NCI-H526 treated with DMSO at 0.1 percent for 48 hours (cell line): Measurements from ENCODE around the gene RAPGEF5.
A peak's percentile ranks its signal among the peaks of the same experiment; 100 is the strongest.

Experiments
- DNase-seq: peaks from one replicate; lab custom pipeline; 2025; lab: John Stamatoyannopoulos, UW

RAPGEF5 gene

DNA sequence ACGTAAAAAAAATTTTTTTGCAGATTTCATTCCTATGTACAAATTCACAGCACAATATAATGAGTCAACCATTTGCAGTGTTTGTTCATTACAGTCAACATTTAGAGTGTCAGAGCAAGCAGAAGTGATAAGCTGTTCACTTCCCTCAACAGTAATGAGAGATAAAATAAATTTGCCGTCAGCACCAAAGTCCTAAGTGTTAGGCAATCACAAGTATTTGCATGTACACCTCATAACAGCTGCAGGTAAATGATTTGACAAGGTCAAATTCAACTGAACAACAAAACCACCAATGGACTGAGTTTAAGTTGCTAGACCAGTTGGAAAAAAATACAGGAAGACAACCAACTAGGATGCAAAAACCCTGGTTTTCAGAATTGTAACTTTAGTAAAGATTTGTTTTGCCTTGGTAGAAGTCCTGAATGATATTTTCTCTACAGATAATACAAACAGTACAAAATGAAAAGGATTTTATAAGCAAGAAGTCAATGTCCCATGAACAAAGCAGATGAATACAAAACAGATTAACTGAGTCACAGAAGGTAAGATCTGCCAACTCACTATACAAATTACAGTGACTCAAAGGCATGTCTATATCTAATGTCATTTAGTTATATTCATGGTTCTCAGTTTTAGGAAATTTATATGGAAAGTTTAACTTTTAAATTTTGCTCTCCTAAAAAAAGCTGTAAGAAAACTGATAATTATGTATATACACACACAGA is 10.4 kb downstream of the RAPGEF5 start:
- DNase-seq, result peak; percentile 90

DNA sequence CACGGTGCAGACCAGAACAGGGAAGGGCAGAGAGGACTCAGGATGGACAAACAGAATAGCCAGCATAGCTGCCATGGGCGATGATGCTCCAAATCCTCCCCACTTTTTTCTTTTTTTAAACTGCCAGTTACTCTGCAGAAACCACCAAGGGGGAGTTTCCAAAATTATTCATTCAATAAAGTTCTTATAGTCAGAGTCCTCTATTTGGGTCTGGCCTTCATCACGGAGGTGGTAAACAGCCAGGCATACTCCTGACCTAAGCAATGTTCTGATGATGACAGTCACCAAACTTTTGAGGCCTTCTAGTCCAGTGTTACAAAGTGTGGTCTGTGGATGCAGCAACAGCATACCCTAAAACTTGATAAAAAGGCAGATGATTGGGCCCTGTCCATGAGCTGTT is 12.3 kb downstream of the RAPGEF5 start:
- no peak for DNase-seq

DNA sequence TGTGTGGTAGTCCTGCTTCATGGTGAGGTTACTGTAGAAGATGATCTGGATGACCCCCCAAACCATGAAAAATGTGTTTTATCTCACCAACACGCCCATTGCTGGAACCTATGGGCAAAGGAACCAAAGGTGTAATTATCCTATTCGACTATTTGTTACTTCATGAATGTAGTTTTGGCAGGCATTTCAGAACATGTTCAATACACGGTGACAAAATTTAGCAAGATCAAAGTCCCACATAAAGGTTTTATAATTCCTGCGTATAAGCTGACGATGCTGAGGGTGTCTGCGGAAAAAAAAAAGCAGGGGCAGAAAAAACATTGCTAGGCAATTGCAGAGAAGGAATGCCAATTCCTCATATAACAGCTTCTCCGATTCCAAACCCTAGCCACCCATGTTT is 13.3 kb downstream of the RAPGEF5 start:
- DNase-seq, result no peak

DNA sequence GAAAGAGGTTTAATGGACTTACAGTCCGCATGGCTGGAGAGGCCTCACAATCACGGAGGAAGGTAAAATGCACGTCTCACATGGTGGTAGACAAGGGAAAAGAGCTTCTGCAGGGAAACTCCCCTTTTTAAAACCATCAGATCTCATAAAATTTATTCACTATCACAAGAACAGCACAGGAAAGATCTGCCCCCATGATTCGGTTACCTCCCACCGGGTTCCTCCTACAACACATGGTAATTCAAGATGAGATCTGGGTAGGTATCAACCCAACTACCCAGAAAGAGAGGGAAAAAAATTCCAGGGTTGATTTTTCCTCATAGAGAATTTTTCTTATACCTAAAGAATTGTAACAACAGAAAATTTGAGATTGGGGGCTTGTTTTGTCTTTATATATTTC is 13.9 kb downstream of the RAPGEF5 start:
- DNase-seq, result no peak

DNA sequence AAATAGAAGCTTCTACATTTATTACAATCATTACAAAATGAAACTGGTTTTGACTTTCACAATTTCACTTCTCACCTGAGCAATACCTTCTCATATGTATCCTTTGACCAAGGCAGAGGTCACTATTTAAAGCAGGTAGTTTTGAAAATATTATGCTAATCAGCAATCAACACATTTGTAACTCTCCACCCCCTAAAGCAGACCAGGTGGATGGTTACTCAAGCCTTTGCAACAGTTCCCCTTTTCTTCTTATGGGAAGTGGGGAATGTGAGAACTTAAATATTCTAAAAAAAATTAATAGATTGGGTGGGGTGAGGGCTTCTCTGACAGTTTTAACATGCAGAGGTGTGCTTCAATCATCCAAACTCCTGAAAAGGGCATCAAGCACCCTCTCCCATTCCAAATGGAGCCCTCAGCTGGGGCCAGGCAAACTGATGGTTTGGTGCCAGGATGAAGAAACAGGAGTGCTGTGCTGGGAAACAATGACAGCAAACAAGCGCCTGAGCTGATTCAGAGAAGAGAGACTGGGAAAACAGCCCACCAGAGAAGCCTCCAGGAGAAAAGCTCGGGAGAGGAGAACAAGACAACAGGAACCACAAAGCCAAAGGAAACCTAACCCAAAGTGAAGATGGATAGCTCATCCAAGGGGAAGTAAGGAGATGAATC is 17.1 kb downstream of the RAPGEF5 start:
- no peak for DNase-seq

DNA sequence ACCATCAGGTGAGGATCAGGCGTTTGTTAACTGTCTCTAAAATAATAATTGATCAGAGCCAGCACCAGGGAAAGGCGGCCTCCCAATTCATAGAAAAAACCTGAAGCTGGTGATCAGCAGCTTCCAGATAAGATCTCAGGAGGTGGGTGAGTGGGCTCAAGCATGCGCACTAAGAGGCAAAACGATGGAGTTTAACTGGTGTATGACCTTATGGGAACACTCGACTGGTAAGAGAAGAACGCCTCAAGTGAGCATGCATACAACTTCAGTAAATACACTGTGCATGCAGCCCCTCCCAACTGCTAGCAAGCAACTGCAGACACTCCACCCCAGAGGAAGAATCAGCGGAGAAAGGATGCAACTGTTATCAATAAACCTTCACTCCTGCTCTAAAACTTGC is 18.1 kb downstream of the RAPGEF5 start:
- no peak for DNase-seq

DNA sequence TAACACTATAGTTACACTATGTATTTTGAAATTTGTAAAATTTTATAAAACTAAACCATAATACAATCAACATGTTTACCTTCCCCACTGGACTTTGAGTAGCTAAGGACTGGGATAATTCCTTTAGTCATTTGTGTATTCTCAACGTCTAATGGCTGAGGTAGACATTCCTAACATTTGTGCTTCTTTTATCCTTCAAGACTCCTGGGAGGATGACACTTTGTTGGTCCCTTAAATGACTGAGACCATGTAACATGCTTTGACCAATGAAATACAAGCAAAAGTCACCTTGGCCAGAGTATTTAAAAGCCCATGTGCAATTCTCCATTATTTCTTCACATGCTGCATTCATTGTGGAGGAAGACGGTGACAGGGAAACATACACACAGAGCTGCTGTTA is 18.5 kb downstream of the RAPGEF5 start:
- no peak for DNase-seq

DNA sequence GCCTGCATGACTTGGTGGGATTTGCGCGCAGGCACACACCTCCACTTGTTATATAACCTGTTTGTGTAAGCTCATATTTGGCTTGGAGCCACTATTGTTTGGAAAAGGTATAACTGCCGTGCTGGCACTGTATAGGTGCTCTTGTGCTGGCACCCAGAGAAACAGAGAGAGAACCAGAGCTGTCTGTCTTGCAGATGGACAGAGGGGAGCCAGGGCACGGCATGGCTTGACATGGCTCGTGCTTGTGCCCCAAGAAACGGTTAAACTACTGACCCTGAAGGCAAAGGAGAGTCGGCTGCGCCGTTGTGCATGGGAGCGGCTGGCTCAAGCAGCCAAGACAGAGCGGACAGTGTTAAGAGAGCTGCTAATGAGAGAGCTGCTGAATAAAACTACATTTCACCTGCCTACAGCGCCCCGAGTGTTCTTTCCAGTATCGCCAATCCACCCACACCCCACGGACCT is 23.2 kb downstream of the RAPGEF5 start:
- peak; percentile 94 for DNase-seq

DNA sequence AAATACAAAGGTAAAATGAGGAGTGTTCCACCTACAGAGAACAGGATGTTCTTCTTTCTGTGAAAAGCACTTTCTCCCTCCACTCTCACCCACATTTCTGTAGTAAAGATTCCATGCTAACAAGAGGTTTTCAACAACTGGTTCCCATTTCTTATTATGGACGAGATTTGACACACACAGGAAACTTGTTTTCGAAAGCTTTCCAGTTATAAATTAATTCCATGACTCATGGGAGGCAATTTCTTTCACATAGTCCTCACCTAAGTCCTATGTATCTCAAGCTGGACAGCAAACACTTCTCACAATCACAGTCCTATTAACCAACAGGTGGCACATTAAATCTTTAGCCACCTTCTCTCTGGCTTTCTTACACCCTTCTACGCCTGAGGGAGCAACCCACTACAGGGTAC is 24.5 kb downstream of the RAPGEF5 start:
- DNase-seq, result no peak

DNA sequence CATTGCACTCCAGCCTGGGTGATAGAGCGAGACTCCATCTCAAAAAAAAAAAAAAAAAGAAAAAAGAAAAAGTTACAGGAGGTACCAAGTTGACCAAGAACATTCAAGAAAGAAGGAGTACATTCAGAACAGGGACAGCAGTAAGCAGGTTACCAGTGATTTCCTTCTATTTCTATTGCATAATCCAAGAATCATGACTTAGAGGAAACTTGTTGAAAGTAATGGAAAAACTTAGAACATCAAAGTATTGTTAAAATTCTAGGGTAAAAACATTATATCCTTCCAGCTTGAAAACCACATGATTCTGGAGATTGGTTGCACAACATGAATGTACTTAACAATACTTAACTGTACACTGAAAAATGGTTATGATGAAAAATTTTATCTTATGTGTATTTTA is 25.2 kb downstream of the RAPGEF5 start:
- DNase-seq, result no peak

DNA sequence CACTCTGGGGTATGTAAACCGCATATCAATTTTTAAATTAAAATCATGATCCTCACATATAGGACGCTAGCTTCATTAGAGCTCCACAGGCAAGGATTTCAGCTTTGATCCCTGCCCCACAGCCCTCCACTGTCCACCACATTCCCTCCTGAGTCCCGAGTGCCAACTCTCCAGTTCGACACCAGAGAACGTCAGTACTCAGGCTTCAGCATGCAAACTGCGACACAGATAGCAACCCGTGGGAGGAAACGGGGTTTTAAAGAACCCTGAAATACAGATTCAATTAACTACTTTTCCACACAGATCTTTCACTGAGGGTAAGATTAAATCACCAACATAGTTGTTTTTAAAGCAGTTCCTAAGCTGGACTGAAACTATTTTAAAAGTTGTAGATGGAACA is 26.1 kb downstream of the RAPGEF5 start:
- no peak for DNase-seq

DNA sequence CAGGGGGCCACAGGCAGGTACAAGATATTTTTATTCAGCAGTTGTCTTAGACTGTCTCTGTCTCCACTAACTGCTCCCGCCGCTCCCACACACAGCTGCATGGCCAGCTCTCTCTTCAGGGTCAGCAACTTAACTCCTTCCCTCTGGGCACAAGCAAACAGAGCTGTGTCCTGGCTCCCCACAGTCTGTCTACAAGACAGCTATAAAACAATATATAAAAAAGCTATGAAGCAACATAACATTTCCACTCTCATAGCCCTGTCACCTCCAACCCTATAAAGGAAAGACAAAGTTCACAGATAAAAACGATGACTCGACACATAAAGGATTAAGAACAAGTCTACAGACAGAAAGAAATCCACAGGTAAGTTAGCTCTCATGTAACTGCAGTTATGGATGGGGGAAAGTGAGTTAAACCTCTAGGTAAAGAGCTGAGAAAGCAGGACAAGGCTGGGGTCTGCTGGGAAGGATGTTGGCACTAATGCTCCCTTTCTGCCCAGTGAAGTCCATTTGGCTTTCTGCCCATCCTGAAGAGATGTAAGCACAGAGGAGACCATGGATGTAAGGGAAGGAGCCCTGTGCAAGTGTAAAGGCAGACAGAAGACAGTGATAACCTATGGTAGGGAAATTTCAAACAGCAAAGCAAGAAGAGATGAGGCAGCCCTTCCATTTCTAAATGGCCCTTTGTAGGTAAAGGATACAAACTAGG is 27.0 kb downstream of the RAPGEF5 start:
- no peak for DNase-seq

DNA sequence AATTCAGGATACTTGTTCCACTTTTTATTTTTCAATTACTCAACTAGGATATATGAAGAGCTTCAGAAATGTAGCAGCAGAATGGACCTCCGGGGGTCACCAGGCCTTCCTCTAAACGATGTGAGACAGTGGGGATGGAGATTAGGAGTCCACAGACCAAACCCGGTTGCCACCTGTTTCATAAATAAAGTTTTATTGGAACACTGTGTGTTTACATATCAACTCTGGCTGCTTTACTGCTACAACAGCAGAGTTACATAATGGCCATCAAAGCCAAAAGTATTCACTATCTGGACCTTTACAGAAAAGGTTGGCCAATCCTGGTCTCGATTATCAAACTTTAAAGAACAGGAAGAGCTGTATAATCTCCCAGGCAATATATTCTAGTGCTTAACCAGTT is 30.8 kb downstream of the RAPGEF5 start:
- no peak for DNase-seq

DNA sequence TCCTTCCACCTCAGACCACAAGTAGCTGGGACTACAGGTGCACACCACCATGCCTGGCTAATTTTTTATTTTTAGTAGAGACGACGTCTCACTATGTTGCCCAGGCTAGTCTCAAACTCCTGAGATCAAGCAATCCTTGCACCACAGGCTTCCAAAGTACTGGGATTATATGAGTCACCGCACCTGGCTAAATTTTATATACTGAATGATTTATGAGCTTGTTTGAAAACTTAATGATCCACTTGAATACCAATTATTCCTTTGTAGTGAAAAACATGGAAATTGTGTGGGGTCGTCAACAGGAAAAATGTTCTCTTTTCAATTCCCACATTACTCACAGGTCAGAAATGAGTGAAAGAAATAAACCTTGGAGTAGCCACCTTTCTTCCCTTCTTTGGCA is 31.3 kb downstream of the RAPGEF5 start:
- no peak for DNase-seq

DNA sequence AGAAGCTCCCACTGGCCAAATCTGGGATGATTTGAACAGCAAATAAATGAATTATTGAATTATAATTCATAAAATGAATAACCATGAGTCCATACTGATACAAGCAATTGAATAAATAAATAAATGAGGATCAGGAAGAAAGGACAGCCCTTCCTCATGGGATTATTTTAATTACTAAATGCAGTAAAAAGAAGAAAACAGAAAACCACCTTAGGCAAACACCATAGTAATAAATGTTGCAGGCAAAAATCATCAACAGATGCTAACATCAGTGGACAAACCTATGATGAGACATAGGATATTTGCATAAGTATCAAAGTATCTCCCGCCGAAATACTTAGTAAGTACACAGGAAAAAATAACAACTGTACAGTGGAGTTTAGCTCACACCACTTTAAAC is 33.2 kb downstream of the RAPGEF5 start:
- peak; percentile 83 for DNase-seq

DNA sequence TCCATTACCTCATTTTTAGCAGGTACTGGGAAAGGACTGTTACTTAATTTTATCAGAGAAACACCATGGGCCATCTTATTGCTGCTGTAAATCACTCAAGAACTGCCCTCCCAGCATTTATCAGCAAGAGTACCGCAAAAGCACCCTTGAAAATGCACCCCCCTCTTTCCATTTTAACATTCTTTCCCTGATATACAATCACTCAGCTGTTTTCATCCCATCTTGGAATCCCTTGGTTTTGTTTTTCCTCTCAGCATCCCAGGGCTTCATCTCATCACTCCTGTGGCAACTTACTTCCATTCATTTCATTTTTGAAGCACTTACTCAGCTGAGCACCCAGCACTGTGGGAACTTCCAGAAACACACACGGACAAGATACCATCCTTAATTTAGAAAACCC is 36.5 kb downstream of the RAPGEF5 start:
- no peak for DNase-seq

DNA sequence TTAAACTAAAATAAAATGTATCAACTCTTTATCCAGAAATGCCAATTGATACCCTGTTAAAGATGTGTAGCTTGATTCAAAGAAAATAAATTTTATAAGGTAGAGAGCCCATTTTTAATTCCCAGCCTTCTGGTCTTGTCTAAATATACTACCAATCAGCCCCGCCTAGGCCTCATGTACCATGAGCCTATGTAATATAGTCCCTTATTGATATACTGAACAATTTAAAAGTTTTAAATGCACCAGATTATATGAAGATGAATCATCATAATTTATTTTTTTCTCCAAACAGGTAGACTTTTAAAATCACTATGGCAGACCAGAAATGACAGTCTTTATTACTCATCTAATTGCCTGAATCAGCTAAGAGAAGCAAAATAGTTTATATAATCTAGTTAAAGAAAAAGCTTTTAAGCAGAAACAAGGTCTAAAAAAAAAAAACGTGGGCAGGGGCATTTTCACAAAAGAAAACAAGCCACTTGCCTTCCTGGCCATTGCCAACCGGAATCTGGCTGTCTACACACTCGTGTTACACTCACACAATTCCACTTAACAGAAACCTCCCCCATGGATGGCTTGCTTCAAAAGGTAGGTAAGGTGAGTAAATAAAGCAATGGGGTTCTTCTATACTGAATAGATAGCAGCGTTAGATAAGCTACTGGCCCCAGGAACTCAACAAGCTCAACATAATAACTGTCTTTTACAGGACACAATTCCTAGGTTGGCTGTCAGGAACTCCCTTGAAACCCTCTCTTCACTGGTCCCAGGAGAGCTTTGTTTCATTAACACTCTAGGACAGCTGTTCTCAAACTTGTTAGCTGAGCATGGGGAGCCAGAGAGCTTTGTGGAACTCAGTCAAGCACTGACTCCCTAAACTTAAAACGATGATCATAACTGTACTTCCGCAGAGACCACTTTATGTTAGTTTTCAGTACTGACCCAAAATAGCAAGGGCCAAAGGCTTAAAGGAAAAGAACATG is 37.2 kb downstream of the RAPGEF5 start:
- DNase-seq, result peak; percentile 74

DNA sequence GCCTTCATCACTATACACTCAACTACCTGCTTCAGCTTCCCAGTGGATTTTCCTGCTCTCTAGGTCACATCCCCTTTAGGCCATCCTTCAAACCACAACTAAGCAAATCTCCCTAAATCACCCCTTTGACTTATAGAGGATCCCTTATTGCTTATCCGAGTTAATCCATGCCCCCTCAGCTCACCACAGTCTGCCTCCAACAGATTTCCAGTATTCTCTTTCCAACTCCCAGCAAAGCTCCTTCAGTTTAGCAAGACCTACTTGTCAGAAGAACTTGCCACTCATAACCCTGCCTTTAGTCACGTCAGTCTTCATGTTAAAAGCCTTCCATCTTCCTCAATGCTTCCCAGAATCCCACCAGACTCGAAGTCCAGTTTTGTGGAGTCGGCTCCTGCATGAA is 38.6 kb downstream of the RAPGEF5 start:
- DNase-seq, result no peak

DNA sequence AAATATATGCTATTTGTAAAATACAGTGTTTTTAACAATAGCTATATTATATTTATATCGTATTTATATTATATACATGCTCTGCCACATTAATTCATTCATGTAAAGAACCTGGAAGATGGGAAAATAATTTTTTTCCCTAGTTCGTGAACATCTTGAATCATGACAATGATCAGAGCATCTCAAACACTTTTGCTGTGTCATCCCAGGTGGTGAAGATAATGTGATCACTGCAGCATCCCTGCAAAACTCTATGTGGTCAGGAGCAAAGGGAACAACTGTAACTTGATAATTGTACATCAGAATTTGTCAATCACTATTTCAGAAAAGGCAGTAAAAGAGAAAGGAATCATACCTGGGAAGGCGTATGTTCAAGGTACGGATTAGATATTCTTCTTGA is 39.3 kb downstream of the RAPGEF5 start:
- no peak for DNase-seq

DNA sequence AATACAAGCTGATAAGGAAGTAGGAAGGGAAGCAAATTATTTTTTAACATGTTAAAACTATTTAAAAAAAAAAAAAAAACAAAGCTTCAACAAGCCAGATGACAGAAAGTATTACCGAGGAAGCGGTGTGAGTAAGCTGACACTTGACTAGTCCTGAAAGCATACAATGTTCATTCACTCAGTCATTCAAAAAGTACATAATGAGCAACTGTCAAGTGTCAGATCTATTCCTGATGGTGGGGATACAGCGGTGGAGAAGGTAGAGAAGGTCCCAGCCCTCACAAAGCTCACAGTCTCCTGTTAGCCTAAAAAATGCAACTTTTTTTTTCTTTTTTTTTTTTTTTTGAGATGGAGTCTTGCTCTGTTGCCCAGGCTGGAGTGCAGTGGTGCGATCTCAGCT is 40.0 kb downstream of the RAPGEF5 start:
- DNase-seq, result no peak

DNA sequence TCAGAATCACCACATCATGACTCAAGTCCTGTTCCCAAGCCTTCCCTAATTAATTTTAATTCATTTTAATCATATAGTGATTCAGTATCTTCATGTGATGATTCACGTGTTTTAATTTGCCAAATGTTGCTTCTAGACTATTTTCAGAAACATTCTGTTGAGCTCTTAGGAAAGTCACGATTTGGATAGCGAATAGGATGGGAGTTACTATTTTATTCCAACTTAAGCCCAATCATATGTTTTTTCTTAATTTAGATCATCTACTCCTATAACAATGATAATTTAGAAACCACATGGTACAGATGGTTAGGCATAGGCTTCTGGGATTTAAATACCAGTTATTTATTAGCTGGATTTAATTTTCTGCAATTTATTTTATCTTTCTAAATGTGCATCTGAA is 49.1 kb downstream of the RAPGEF5 start:
- DNase-seq, result no peak

DNA sequence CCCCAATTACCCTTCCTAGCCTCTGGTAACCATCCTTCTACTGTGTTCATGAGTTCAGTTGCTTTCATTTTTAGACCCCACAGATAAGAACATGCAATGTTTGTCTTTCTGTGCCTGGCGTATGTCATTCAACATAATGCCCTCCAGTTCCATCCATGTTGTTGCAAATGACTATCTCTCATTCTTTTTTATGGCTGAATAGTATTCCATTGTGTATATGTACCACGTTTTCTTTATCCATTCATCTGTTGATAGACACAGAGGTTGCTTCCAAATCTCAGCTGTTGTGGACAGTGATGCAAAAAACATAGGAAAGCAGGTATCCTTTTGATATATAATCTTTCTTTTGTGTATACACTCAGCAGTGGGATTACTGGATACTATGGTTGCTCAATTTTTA is 51.2 kb downstream of the RAPGEF5 start:
- DNase-seq, result no peak
